NCI-H2196 (cell line): ENCODE data around the gene SLC30A9.

Experiments used
- DNase-seq: peaks from one replicate; lab custom pipeline; 2025; ENCODE audit not compliant: unreplicated experiment; lab: John Stamatoyannopoulos, UW

SLC30A9 gene

DNA sequence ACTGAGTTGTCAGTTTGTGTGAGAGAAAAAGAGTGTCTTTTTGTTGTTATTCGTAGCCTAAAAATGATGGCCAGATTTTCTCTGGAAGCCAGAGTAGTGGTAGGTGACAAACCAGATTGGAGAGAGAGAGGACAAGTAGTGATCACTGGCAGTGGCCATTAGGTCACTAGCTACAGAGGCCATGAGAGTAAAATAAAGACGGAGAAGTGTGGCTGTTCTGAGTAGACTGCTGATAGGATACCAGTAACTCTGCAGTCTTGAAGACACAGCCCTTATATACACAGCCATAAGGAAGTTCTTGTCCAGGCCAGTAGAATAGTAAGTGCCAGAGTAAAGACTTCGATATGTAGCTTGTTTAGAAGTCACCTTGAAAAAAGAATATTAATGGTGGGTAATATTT is 7.7 kb downstream of the SLC30A9 start:
- DNase-seq, result no peak

DNA sequence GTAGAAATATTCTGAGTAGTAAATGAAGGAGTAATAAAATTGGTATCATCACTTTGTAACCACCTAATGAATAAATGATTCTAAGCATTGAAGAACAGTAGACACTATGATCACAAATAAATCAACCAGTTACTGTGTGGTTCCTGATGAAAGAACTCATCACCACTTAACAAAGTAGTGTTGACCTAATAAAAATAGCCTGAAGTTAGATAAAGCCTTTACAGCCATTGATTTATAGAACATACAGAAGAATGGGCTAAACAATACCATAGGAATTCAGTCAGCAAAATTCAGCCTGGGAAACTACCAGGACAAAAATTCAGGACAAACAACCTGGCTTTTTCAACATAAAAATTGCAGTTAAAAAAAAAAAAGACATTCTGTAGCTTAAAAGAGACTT is 9.0 kb downstream of the SLC30A9 start:
- no peak for DNase-seq

DNA sequence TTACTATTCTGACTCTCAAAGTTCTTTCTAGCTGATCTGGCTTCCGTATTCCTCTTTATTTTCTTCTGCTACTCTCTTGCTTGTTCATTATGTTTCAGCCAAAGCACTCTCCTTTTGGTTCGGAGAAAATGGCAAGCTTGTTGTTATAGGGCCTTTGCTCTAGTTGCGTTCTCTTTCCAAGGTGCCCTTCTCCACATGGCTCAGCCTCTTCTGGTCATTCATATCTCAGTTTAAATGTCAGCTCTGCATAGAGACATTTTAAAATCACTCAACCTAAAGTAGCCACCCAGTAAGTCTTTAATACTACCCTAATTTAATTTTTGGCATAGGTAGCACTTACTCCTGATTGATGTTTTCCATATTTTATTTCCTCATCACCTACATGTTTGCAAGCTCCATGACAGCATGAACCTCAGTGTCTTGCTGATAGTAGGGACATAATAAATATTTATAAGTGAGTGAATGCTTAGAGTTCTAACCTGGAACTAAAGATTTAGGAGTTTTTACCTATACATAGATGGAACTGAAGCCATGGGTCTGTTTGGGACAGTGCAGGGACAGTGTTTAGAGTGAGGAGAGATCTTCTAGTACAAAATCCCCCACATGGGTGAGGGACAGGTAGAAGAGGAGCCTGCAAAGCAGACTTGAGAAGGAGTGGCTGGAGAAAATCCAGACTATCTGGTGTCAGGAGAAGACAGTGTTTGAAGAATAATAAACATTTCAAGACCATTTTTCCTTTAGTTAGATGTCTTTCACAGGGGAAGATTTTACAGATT is 17.9 kb downstream of the SLC30A9 start:
- DNase-seq, result no peak

DNA sequence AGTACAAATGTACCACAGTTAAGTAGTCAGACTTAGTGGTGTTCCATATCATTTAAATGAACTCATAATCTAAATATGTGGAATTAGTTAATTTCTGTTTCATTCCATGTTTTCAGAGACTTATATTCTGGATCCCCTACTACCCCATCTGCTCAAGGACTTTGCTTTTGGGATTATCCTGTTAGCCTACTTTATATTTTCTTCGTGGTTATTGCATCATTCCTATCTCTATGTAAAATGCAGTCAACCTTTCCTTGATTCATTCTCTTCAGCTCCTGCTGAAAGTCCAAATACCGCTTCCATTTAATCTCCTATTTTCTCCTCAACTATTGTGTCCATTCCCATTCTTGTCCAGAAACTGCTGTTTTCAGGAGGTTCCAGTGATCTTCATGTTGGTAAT is 25.1 kb downstream of the SLC30A9 start:
- DNase-seq, result no peak

DNA sequence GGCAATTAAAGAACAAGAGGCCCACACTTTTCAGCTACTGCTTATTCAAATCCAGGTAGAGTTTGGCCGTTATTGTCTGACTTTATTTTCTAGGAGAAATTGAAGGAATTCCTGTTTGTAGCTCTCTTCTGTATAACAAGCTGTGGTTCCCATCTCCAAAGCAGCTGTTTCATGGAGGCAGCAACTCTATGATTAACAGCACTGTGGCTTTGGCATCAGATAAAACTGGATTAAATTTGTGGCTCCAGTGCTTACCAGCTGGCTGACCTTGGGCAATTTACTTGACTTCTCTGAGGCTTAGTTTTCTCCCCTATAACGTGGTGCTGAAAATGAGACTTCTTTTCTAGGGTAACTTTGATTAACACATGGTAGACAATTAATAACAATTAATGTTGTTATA is 28.1 kb downstream of the SLC30A9 start:
- no peak for DNase-seq

DNA sequence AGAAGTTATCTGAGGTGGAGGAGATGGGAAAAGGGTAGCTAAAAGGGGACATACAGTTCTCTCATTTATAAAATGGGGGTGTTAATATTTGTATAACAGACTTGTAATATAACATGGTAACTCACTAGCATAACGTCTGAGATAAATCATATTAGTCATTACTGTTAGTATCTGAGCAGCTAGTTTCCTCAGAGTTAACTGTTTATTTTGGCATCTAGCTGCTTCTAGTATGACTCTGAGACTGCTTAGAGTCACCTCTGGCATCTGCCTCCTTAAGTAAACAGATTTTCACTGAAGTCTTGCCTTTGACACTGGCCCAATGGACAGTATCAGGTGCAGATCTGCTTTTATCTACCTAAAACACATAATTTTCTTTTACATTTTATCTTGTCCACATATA is 58.1 kb downstream of the SLC30A9 start:
- DNase-seq, result no peak

DNA sequence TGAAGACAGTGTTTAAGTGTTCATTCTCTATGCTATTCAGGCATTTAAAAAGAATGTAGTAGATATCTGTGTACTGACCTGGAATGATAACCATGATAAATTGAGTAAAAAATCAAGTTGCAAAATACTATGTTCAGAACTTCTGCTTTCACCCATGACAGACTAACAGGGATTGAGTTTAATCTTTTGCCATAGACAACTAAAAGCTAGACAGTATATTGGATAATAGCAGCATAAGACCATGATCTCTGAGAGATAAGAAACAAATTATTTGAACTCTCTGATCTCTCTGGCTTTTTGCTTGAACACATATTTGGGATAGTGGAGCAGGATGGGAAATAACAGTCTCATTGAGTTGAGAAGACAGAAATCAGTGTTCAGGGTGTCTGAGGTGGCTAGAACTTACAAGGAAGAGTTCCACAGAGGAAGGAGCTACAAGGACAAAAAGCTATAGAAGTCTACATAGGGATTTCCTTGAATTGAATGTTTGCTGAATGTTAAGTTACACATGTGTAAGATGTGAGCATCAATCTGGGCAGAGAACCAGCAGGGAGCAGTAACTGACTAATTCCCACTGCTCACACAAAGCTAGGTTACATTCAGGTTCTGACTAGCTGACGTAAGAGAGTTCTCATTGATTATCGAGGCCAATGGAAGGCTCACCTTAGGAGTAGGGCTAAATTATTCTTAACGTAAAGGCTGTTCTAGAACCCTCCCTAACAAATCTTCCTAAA is 60.4 kb downstream of the SLC30A9 start:
- DNase-seq, result no peak

GRCh38 chr4:42066402-42066801 is 76.1 kb downstream of the SLC30A9 start:
- no peak for DNase-seq

DNA sequence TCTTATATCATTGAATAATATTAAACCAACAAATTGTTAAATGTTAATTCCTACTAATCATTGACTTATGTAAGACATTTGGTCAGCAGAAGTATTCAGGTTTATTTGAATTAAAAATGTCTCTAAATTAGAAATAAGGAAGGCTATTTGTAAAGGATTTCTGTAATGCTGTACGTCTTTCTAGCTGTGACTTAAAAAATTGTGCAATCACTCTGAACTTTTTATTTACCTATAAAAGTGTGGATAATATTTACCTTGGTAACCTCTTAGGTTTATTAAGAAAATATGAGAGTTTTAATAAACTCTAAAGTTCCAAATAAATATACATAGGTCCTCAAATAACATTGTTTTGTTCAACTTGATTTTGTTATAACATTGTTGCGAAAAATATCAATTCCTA is 76.9 kb downstream of the SLC30A9 start:
- no peak for DNase-seq

GRCh38 chr4:42070463-42070862 is 80.1 kb downstream of the SLC30A9 start:
- DNase-seq, result no peak

DNA sequence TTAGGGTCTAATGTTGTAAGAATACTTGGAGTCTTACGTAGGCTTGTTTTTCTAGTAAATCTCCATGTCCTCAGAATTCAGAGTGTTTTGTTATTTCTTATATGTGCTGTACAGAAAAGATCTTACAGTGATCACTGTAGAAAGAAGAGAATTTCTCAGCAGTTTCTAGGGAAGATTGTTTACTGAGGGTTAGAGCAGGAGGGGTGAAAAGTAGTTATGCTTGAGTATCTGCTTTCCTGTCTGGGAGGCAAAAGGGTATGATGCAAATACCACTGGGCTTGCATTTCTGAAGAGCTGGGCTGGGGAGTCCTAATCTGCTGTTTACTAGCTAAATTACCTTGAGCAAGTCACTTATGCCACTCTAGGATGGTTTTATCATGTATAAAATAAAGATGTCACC is 84.0 kb downstream of the SLC30A9 start:
- DNase-seq, result no peak

DNA sequence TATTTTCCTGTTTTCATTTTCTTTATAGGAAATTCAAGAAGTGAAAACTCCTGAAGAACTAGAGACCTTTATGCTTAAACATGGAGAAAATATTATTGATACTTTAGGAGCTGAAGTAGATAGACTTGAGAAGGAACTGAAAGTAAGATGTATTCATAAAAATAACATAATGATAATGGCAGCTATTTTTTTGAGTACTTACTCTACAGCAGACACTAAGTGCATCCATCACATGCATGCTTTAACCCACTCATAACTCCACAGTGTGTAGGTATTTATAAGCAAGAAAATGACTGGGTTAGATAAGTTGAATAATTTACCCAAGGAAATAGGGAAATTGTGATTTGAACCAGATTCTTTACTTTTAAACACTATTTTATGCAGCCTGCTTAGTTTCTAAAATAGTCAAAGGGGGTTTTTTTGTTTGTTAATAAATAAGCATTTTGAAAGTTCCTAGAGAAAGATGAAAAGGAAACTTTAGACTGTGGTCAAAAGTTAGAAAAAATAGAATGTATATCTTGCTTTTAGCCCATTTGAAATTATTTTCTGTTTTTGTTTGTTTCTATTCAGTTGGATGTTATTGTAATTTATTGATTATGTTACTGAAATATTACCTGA is 88.0 kb downstream of the SLC30A9 start:
- DNase-seq, result no peak

DNA sequence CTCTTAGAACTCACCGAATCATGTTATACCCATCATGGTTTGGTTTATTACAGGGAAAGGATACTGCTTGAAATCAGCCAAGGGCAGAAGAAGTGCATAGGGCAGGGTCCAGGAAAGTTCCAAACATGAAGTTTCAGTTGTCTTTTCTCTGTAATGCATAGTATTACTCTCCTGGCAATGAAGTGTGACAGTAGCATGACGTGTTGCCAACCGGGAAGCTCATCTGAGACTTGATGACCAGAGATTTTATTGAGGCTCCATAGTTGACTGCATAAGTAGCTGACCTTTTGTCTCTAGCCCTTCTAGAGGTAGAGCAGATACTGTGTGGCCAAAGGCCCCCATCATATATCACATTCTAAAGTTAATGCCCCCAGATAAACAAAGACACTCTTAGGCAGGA is 90.0 kb downstream of the SLC30A9 start:
- no peak for DNase-seq

GRCh38 chr4:42083816-42084215 is 93.5 kb downstream of the SLC30A9 start:
- DNase-seq, result no peak

GRCh38 chr4:42088386-42088785 is 98.1 kb downstream of the SLC30A9 start:
- DNase-seq, result no peak

DNA sequence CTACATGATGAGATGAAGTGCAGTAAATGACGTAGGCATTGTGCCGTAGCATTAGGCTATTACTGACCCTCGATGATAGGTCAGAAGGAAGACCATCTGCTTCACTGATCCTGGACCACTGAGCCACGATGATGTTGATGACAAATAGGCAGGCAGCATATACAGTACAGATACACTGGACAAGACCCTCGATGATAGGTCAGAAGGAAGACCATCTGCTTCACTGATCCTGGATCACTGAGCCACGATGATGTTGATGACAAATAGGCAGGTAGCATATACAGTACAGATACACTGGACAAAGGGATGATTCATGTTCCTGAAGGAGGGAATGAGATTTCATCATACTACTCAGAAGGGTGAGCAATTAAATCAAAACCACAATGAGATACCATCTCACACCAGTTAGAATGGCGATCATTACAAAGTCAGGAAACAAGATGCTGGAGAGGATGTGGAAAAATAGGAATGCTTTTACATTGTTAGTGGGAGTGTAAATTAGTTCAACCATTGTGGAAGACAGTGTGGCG is 111.2 kb downstream of the SLC30A9 start:
- no peak for DNase-seq

GRCh38 chr4:42104521-42104920 is 114.2 kb downstream of the SLC30A9 start:
- no peak for DNase-seq

DNA sequence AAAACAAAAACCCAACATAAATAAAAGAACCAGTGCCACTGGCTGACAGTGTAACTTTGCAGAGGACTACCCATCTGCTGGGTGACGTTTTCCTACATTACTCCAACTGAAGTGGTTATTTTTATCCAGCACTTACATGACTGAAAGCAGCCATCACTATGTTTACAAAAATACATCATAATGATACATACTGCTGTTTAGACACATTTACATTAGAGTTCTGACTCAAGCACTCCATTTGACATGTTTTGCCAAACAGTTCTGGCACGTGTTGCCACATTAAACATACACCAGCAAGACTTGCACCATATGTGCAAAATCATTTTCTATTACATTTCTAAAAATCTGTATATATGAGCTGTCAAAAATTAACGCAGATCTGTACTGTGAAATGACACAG is 122.5 kb downstream of the SLC30A9 start:
- DNase-seq, result no peak

DNA sequence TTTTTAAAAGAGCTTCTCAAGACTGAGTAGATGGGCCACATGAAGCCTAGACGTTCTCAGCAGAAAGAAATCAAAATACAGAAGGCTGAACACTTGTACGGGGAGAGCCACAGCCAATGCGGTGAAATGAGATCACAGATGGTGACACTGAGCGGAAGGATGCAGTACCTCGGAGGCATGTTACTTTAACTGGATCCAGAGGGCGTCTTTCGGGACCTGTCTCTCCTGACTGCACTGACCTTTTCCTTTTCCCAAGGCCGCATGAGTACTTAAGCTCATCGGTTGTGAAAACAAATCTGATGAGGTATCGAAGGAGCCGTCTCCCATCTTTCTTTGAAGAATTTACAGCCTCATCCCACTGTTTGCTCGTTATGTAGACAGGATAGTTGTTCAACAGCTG is 129.6 kb downstream of the SLC30A9 start:
- no peak for DNase-seq

GRCh38 chr4:42122237-42122636 is 131.9 kb downstream of the SLC30A9 start:
- DNase-seq, result no peak

GRCh38 chr4:42123071-42123644 is 132.8 kb downstream of the SLC30A9 start:
- no peak for DNase-seq

- no peak for DNase-seq
Observed at GRCh38 chr4:42132099-42132498, 141.8 kb downstream of the SLC30A9 start.
